ENCODE results near the gene PRKRA.
"Not testable (repeated sequence)": the region's sequence is repeated elsewhere in the genome, so short reads cannot be mapped to it uniquely, and the experiment has no call there.

Gene PRKRA

GRCh38 chr2:178478130-178478438 lies 27.1 kb upstream of the PRKRA start:
- intact Hi-C loops (cut with micrococcal nuclease), result loop anchor here (2.0 kb wide), 1 partner anchor 65 kb away; no protein-coding TSS in a partner anchor
- H3K27ac Mint-ChIP-seq, result peak overlapping the region; percentile 98
- no peaks in the 10 kb centered on the region for H3K9me3 Mint-ChIP-seq
- H3K4me3 Mint-ChIP-seq, result peak overlapping the region; percentile 95
- no peaks in the 10 kb centered on the region for H3K27me3 Mint-ChIP-seq
- H3K36me3 Mint-ChIP-seq (ENCODE audit: low read depth), result peaks cover 20% of the 10 kb centered on the region
- peaks cover 23% of the 10 kb centered on the region for H3K4me1 Mint-ChIP-seq (ENCODE audit: low read depth)

- Mint-ChIP-seq H3K4me3 (peak overlapping the region; percentile 95), H3K27me3 (no peaks in the 10 kb centered on the region), H3K9me3 (no peaks in the 10 kb centered on the region), H3K4me1 (ENCODE audit: low read depth) (peaks cover 19% of the 10 kb centered on the region), H3K36me3 (ENCODE audit: low read depth) (peaks cover 20% of the 10 kb centered on the region), H3K27ac (peak overlapping the region; percentile 98)
- intact Hi-C loops (cut with micrococcal nuclease), result loop anchor here (2.0 kb wide), 1 partner anchor 65 kb away; no protein-coding TSS in a partner anchor
Observed at GRCh38 chr2:178477443-178478129, 26.6 kb upstream of the PRKRA start.

- Mint-ChIP-seq H3K36me3 (ENCODE audit: low read depth) (peaks cover 20% of the 10 kb centered on the region), H3K27me3 (no peaks in the 10 kb centered on the region), H3K27ac (no peak overlapping the region), H3K9me3 (no peaks in the 10 kb centered on the region), H3K4me3 (no peak overlapping the region), H3K4me1 (ENCODE audit: low read depth) (peaks cover 10% of the 10 kb centered on the region)
- intact Hi-C loops (cut with micrococcal nuclease), result no loop called here
Observed at GRCh38 chr2:178476477-178476876, 25.5 kb upstream of the PRKRA start.

GRCh38 chr2:178474560-178474959 lies 23.6 kb upstream of the PRKRA start:
- H3K4me3 Mint-ChIP-seq, result no peak overlapping the region
- intact Hi-C loops (cut with micrococcal nuclease), result no loop called here
- H3K36me3 Mint-ChIP-seq (ENCODE audit: low read depth), result peaks cover 10% of the 10 kb centered on the region
- no peaks in the 10 kb centered on the region for H3K9me3 Mint-ChIP-seq
- no peak overlapping the region for H3K27ac Mint-ChIP-seq
- H3K27me3 Mint-ChIP-seq, result no peaks in the 10 kb centered on the region
- peaks cover 6% of the 10 kb centered on the region for H3K4me1 Mint-ChIP-seq (ENCODE audit: low read depth)

- Mint-ChIP-seq H3K36me3 (ENCODE audit: low read depth) (peaks cover 9% of the 10 kb centered on the region), H3K4me1 (ENCODE audit: low read depth) (peaks cover 6% of the 10 kb centered on the region), H3K9me3 (no peaks in the 10 kb centered on the region), H3K27me3 (no peaks in the 10 kb centered on the region), H3K27ac (no peak overlapping the region), H3K4me3 (no peak overlapping the region)
- intact Hi-C loops (cut with micrococcal nuclease), result no loop called here
Observed at GRCh38 chr2:178473931-178474330, 23.0 kb upstream of the PRKRA start.

- Mint-ChIP-seq H3K27me3 (no peaks in the 10 kb centered on the region), H3K36me3 (ENCODE audit: low read depth) (peaks cover 3% of the 10 kb centered on the region), H3K27ac (no peak overlapping the region), H3K4me1 (ENCODE audit: low read depth) (peaks cover under 1% of the 10 kb centered on the region), H3K9me3 (no peaks in the 10 kb centered on the region), H3K4me3 (no peak overlapping the region)
- intact Hi-C loops (cut with micrococcal nuclease), result no loop called here
Observed at GRCh38 chr2:178473373-178473772, 22.4 kb upstream of the PRKRA start.

GRCh38 chr2:178471313-178471712 lies 20.3 kb upstream of the PRKRA start:
- not testable (repeated sequence) for H3K4me1 Mint-ChIP-seq (ENCODE audit: low read depth)

GRCh38 chr2:178469219-178469849 lies 18.4 kb upstream of the PRKRA start:
- Mint-ChIP-seq H3K4me3 (no peak overlapping the region), H3K27ac (no peak overlapping the region), H3K4me1 (ENCODE audit: low read depth) (no peaks in the 10 kb centered on the region), H3K27me3 (no peaks in the 10 kb centered on the region), H3K9me3 (no peaks in the 10 kb centered on the region), H3K36me3 (ENCODE audit: low read depth) (no peaks in the 10 kb centered on the region)
- intact Hi-C loops (cut with micrococcal nuclease), result no loop called here

More at GRCh38 chr2:178471313-178471712, 20.3 kb upstream of the PRKRA start:
- H3K27ac Mint-ChIP-seq; H3K27me3 Mint-ChIP-seq; H3K36me3 Mint-ChIP-seq (ENCODE audit: low read depth); H3K9me3 Mint-ChIP-seq; intact Hi-C loops (cut with micrococcal nuclease); H3K4me3 Mint-ChIP-seq: not testable (repeated sequence)

GRCh38 chr2:178457390-178457886 lies 6.5 kb upstream of the PRKRA start:
- intact Hi-C loops (cut with micrococcal nuclease), result no loop called here
- no peaks in the 10 kb centered on the region for H3K36me3 Mint-ChIP-seq (ENCODE audit: low read depth)
- no peaks in the 10 kb centered on the region for H3K4me1 Mint-ChIP-seq (ENCODE audit: low read depth)
- H3K27ac Mint-ChIP-seq, result no peak overlapping the region
- no peaks in the 10 kb centered on the region for H3K9me3 Mint-ChIP-seq
- H3K4me3 Mint-ChIP-seq, result no peak overlapping the region
- H3K27me3 Mint-ChIP-seq, result peaks cover 3% of the 10 kb centered on the region

GRCh38 chr2:178455947-178456346 lies 5.0 kb upstream of the PRKRA start:
- Mint-ChIP-seq H3K36me3 (ENCODE audit: low read depth) (peaks cover 6% of the 10 kb centered on the region), H3K9me3 (no peaks in the 10 kb centered on the region), H3K4me3 (no peak overlapping the region), H3K27ac (no peak overlapping the region), H3K4me1 (ENCODE audit: low read depth) (peaks cover 7% of the 10 kb centered on the region), H3K27me3 (peaks cover 3% of the 10 kb centered on the region)
- intact Hi-C loops (cut with micrococcal nuclease), result no loop called here

GRCh38 chr2:178452870-178453269 lies 1.9 kb upstream of the PRKRA start:
- Mint-ChIP-seq H3K36me3 (ENCODE audit: low read depth) (peaks cover 22% of the 10 kb centered on the region), H3K4me3 (no peak overlapping the region), H3K9me3 (no peaks in the 10 kb centered on the region), H3K27ac (no peak overlapping the region), H3K4me1 (ENCODE audit: low read depth) (peaks cover 26% of the 10 kb centered on the region), H3K27me3 (peaks cover 3% of the 10 kb centered on the region)
- intact Hi-C loops (cut with micrococcal nuclease), result no loop called here

GRCh38 chr2:178452334-178452733 lies 1.4 kb upstream of the PRKRA start:
- peaks cover 25% of the 10 kb centered on the region for H3K36me3 Mint-ChIP-seq (ENCODE audit: low read depth)

GRCh38 chr2:178450524-178450773 lies 526 bp downstream of the PRKRA start:
- H3K9me3 Mint-ChIP-seq, result no peaks in the 10 kb centered on the region
- peaks cover 26% of the 10 kb centered on the region for H3K4me1 Mint-ChIP-seq (ENCODE audit: low read depth)
- peaks cover 43% of the 10 kb centered on the region for H3K36me3 Mint-ChIP-seq (ENCODE audit: low read depth)
- peak overlapping the region; percentile 98 for H3K27ac Mint-ChIP-seq
- H3K27me3 Mint-ChIP-seq, result peaks cover 3% of the 10 kb centered on the region
- peak overlapping the region; percentile 88 for H3K4me3 Mint-ChIP-seq
- intact Hi-C loops (cut with micrococcal nuclease), result loop anchor here (1.0 to 2.0 kb wide), 2 partner anchors 36 to 72 kb away; no protein-coding TSS in a partner anchor

More at GRCh38 chr2:178452334-178452733, 1.4 kb upstream of the PRKRA start:
- intact Hi-C loops (cut with micrococcal nuclease), result no loop called here
- peaks cover 3% of the 10 kb centered on the region for H3K27me3 Mint-ChIP-seq
- peaks cover 26% of the 10 kb centered on the region for H3K4me1 Mint-ChIP-seq (ENCODE audit: low read depth)
- no peaks in the 10 kb centered on the region for H3K9me3 Mint-ChIP-seq
- no peak overlapping the region for H3K27ac Mint-ChIP-seq
- no peak overlapping the region for H3K4me3 Mint-ChIP-seq

GRCh38 chr2:178449700-178450523 lies 1.1 kb downstream of the PRKRA start:
- intact Hi-C loops (cut with micrococcal nuclease), result loop anchor here (1.0 to 2.0 kb wide), 2 partner anchors 36 to 73 kb away; no protein-coding TSS in a partner anchor
- Mint-ChIP-seq H3K4me3 (peak overlapping the region; percentile 88), H3K4me1 (ENCODE audit: low read depth) (peaks cover 26% of the 10 kb centered on the region), H3K36me3 (ENCODE audit: low read depth) (peaks cover 48% of the 10 kb centered on the region), H3K27me3 (peaks cover 3% of the 10 kb centered on the region), H3K9me3 (no peaks in the 10 kb centered on the region), H3K27ac (peak overlapping the region; percentile 98)
